Omental fat pad (tissue), 4 donors: ENCODE data around the gene PRTFDC1. TPM values are rescaled to one million over a fixed set of nuclear protein-coding genes. Genes with fewer than 3 reads are reported as not detected.

Experiments used
- ATAC-seq: fragments of 150-250 bp; one replicate; pipeline ENCODE4 v1.9.1; 2016; ENCODE audit warnings: mild to moderate bottlenecking, moderate library complexity; ENCODE audit not compliant: low FRiP score
- DNase-seq: peaks from one replicate; pipeline ENCODE4 v3.0.0-alpha.2; 2019; ENCODE audit warnings: low spot score
- total RNA-seq, 4 donors: library from RNA; depleted of rRNA; stranded (reverse); fragments of >200 nt; gene quantifications; one replicate each; pipeline ENCODE4 v1.1.0, GENCODE V29; 2016
- TF ChIP-seq, protein P1 (sequence below), 3 donors: fragments of 450-650 bp; IDR thresholded peaks; one replicate each; pipeline ENCODE4 v1.5.1; 2016 to 2017; ENCODE audit warnings: antibody characterized with exemption in 3 of 3, mild to moderate bottlenecking in 3 of 3, moderate library complexity in 2 of 3

PRTFDC1 gene
- total RNA-seq, 4 donors from 2014 or later, result 1.4 to 5.4 (median 2.5) TPM

DNA sequence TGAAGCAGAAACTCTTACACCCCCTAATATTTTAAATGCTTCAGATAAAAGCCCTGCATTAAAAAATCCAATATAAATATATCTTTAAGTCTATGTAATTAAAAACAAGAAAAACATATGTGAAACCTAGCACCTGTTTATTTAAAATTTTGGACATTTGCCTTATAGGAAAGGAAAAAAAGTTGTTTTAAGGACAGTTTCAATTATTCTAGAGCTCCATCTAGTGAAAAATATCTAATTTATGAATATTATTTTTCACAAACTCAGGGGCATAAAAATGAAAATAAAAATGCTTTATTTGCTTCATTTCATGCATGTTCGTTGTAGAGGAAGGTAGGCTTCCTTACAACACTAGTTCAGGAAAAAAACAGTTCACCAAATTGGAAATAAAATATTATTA lies 37.5 kb upstream of the PRTFDC1 start:
- ATAC-seq (no peak), DNase-seq (no peak)
- TF ChIP-seq, protein P1, sequence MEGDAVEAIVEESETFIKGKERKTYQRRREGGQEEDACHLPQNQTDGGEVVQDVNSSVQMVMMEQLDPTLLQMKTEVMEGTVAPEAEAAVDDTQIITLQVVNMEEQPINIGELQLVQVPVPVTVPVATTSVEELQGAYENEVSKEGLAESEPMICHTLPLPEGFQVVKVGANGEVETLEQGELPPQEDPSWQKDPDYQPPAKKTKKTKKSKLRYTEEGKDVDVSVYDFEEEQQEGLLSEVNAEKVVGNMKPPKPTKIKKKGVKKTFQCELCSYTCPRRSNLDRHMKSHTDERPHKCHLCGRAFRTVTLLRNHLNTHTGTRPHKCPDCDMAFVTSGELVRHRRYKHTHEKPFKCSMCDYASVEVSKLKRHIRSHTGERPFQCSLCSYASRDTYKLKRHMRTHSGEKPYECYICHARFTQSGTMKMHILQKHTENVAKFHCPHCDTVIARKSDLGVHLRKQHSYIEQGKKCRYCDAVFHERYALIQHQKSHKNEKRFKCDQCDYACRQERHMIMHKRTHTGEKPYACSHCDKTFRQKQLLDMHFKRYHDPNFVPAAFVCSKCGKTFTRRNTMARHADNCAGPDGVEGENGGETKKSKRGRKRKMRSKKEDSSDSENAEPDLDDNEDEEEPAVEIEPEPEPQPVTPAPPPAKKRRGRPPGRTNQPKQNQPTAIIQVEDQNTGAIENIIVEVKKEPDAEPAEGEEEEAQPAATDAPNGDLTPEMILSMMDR (IDR thresholded peaks at IDR 0.05), result no peak

DNA sequence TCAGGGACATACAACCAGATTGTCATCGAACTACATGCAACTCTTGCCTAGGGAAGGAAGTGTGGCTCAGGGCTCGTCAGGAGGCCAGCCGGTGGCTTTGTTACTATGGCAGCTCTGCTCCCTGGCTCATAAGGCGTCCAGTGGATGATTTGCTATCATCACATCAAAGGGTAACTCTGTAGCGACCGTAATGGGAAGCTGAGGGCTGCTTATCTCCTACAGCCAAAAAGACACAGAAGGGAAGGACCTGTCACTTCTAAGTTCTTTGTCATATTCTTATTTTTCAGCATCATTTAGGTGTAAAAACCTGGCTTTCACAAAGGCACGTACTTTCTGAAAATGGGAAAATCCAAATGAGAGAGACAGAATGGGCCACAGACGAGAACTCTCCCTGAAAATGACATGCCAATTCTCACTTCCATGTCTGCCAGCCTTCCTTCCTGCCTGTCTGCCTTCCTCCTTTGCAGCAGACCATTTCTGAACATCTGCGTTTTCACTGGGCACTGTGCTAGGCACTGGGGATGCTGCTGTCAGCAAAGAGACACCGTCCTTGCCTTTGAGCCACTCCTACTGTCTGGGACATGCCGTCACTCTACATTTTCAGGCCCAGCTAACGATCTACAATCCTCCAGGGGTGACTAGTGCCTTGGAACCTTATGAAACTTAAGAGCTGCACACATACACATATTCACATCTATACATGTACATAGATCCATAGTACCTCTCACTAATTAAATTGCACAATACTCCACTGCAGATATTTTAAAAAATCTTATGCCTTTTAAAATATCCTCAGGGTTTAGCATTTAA lies 36.6 kb upstream of the PRTFDC1 start:
- DNase-seq (no peak), ATAC-seq (no peak)
- TF ChIP-seq, protein P1 (IDR thresholded peaks at IDR 0.05), result no peak

DNA sequence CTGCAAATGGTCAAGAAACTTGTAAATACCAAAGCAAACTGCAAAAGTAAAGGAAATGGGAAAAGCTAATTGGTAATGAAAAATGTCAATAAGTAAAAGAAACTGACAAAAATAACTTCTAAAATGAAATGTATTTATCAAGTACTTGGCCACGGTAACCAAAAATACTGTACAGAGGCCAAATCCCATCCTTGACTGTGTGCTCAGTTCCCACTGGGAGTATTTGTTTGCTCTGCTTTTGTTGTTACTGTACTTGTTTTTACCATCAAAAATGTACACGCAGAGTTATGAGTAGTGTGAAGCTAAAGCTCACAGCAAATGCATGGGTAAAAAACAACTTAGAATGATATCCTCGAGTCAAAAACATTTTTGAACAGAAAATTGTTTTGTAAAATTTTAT lies 32.5 kb upstream of the PRTFDC1 start:
- no peak for ATAC-seq
- TF ChIP-seq, protein P1 (IDR thresholded peaks at IDR 0.05), result no peak
- DNase-seq, result no peak

DNA sequence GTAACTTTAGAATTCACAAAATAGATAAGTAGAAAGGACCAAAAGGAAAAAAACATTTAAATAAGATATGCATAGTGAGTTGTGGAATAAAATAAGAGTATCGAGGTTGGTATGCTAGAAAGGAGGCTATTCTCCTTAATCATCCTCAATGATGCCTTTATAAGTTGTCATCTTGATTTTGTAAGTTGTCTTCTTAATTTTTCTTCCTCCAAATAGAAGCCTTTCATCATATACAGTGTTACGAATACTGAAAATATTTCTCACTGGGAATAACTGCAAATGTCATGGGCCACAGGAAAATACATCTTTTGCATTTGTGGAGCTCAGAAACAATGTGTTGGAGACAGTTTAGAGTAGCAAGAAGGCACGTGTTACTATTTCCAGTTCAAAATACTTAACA lies 31.5 kb upstream of the PRTFDC1 start:
- ATAC-seq (peak; percentile 13), DNase-seq (no peak)
- TF ChIP-seq, protein P1 (IDR thresholded peaks at IDR 0.05), result no peak

DNA sequence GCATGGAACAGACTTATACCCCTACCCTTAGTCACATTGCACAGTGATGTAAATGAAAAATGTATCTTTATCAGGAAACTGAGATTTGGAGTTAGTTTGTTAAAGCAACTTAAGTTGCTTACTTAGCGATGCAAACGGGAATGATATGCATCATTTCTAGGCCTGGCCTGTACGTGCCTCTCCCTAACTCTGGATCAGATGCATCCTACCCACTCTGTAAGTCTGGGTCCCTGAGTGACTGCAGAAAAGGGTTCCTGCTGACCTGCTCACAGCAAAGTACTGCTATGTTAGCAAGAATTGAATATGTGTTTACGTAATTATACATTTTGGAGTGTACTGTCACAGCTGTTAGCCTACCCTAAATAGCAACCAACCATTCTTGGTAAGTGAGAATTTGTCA lies 30.7 kb upstream of the PRTFDC1 start:
- ATAC-seq, result no peak
- TF ChIP-seq, protein P1 (IDR thresholded peaks at IDR 0.05), result no peak
- DNase-seq, result no peak

DNA sequence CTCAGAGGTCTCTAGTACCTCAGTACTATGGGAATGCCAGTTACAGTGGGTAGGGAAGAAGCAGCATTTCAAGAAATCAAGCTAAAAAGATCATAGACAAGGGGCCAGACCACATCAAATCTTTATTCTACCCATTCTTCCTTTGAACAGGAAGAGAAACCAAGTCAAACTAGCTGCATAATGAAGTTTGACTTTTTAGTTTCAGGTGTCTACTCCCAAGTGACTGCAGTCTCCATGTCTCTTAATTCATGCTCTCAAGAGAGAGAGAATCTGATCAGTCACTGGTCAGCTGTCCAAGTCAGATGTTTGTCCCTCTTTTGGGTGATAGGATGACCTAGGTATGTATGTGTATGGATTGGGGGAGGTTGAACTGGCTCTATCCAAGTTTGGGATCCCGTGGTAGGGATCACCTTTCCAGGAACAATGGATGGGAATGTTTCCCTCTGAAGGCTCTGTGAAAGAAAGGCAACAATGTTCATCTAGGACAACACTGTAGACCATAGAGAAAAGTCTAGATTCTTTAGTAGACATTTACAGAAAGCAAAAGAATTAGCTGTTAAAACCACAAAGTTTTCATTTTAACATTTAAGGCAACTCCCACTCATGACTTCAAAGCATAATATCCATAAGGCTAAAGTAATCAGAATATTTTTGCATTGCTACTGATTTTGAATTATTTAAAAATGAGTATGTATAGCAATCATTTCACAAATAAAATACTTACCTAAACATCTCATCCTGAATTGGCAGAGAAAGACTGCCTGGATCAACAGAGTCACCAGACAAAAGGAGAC lies 30.1 kb upstream of the PRTFDC1 start:
- TF ChIP-seq, protein P1 (IDR thresholded peaks at IDR 0.05), result no peak
- no peak for DNase-seq
- ATAC-seq, result no peak
